DOHH2 (cell line): ENCODE results near the gene GART.
"Not testable (repeated sequence)": the region's sequence is repeated elsewhere in the genome, so short reads cannot be mapped to it uniquely, and the experiment has no call there.

Experiments used
- H3F3A ChIP-seq: fragments of 200-600 bp; sonication (generic), shearing (Covaris generic); 2 replicates; pipeline ENCODE4 v1.6.0; 2016; ENCODE audit warnings: antibody characterized with exemption, mild to moderate bottlenecking; ENCODE audit not compliant: control insufficient read depth, insufficient read depth
- H3K27ac ChIP-seq: fragments of 200-600 bp; sonication (generic); 2 replicates; pipeline ENCODE4 v1.5.1; 2014; ENCODE audit warnings: low read depth, mild to moderate bottlenecking, low read length, moderate library complexity
- H3K27me3 ChIP-seq: fragments of 200-600 bp; sonication (generic); 2 replicates; pipeline ENCODE4 v1.6.1; 2014; ENCODE audit warnings: mild to moderate bottlenecking, low read length, mixed read lengths; ENCODE audit not compliant: control insufficient read depth
- H3K36me3 ChIP-seq: fragments of 200-600 bp; sonication (generic); 2 replicates; pipeline ENCODE4 v1.6.1; 2014; ENCODE audit warnings: mild to moderate bottlenecking, low read length, moderate library complexity, mixed read lengths; ENCODE audit not compliant: control insufficient read depth
- H3K4me1 ChIP-seq: fragments of 200-600 bp; sonication (generic); 2 replicates; pipeline ENCODE4 v1.6.1; 2014; ENCODE audit warnings: mild to moderate bottlenecking, low read length, mixed read lengths; ENCODE audit not compliant: control insufficient read depth
- H3K4me2 ChIP-seq: fragments of 200-600 bp; sonication (generic); 2 replicates; pipeline ENCODE4 v1.6.0; 2014; ENCODE audit warnings: mild to moderate bottlenecking, low read length, moderate library complexity
- H3K4me3 ChIP-seq: fragments of 200-600 bp; sonication (generic); 2 replicates; pipeline ENCODE4 v1.5.1; 2014; ENCODE audit warnings: mild to moderate bottlenecking, low read length, mixed read lengths
- H3K79me2 ChIP-seq: fragments of 200-600 bp; sonication (generic); 2 replicates; pipeline ENCODE4 v1.6.1; 2014; ENCODE audit warnings: mild to moderate bottlenecking, low read length, mixed read lengths; ENCODE audit not compliant: control insufficient read depth
- H3K9me2 ChIP-seq: fragments of 200-600 bp; sonication (generic); replicated peaks from 2 replicates; pipeline ENCODE4 v1.6.1; 2014; ENCODE audit warnings: mild to moderate bottlenecking, low read length, mixed read lengths; ENCODE audit not compliant: control insufficient read depth
- H3K9me3 ChIP-seq: fragments of 200-600 bp; sonication (generic); 2 replicates; pipeline ENCODE4 v1.6.1; 2014; ENCODE audit warnings: antibody characterized with exemption, low read length, mixed read lengths; ENCODE audit not compliant: control insufficient read depth, insufficient read depth
- H4K20me1 ChIP-seq: fragments of 200-600 bp; sonication (generic); 2 replicates; pipeline ENCODE4 v1.6.0; 2014; ENCODE audit warnings: low read depth, mild to moderate bottlenecking, antibody characterized with exemption, low read length, moderate library complexity; ENCODE audit not compliant: control insufficient read depth, insufficient read depth
- CTCF ChIP-seq: fragments of 200-600 bp; sonication (generic); IDR thresholded peaks from one replicate; pipeline ENCODE4 v1.5.1; 2014; ENCODE audit warnings: antibody characterized with exemption, mild to moderate bottlenecking, low read depth, low read length; ENCODE audit not compliant: poor library complexity, severe bottlenecking
- EZH2phosphoT487 ChIP-seq: fragments of 200-600 bp; sonication (generic); IDR thresholded peaks from 2 replicates; pipeline ENCODE4 v1.6.1; 2017; ENCODE audit warnings: borderline replicate concordance, mild to moderate bottlenecking, antibody characterized with exemption, low read length, moderate library complexity, mixed read lengths

The GART gene

GRCh38 chr21:33578214-33578613 lies 36.3 kb upstream of the GART start:
- TF ChIP-seq EZH2phosphoT487 (no peak), CTCF (no peak)
- Histone ChIP-seq H3K27ac (no peak overlapping the region), H3F3A (peaks cover 62% of the 10 kb centered on the region), H3K9me3 (no peaks in the 10 kb centered on the region), H3K4me2 (no peak overlapping the region), H3K36me3 (peaks cover 87% of the 10 kb centered on the region), H4K20me1 (no peaks in the 10 kb centered on the region), H3K4me3 (no peak overlapping the region), H3K4me1 (no peaks in the 10 kb centered on the region), H3K27me3 (no peaks in the 10 kb centered on the region), H3K9me2 (no peaks in the 10 kb centered on the region), H3K79me2 (0 out of 2 replicates have a peak, but pooled peaks cover 3% of the 10 kb centered on the region)

GRCh38 chr21:33576741-33577141 lies 34.8 kb upstream of the GART start:
- not testable (repeated sequence) for H3K4me3 ChIP-seq, H3K27ac ChIP-seq, H3K4me2 ChIP-seq, H3K9me2 ChIP-seq, H3K27me3 ChIP-seq, H3K79me2 ChIP-seq, H4K20me1 ChIP-seq, H3K9me3 ChIP-seq, H3K4me1 ChIP-seq
- H3F3A ChIP-seq: peaks cover 61% of the 10 kb centered on the region
- H3K36me3 ChIP-seq: peaks cover 88% of the 10 kb centered on the region

- no peak overlapping the region for H3K4me2 ChIP-seq
- TF ChIP-seq CTCF (no peak), EZH2phosphoT487 (no peak)
- peaks cover 97% of the 10 kb centered on the region for H3K36me3 ChIP-seq
- no peaks in the 10 kb centered on the region for H4K20me1 ChIP-seq
- H3K4me3 ChIP-seq: no peak overlapping the region
- H3F3A ChIP-seq: peaks cover 49% of the 10 kb centered on the region
- no peaks in the 10 kb centered on the region for H3K27me3 ChIP-seq
- H3K9me2 ChIP-seq: no peaks in the 10 kb centered on the region
- no peak overlapping the region for H3K27ac ChIP-seq
- H3K9me3 ChIP-seq: no peaks in the 10 kb centered on the region
- H3K79me2 ChIP-seq: peaks cover 29% of the 10 kb centered on the region
- no peaks in the 10 kb centered on the region for H3K4me1 ChIP-seq
Measured at GRCh38 chr21:33572350-33572749, 30.4 kb upstream of the GART start.

- Histone ChIP-seq H3K79me2 (peaks cover 37% of the 10 kb centered on the region), H3K9me2 (no peaks in the 10 kb centered on the region), H3K27me3 (no peaks in the 10 kb centered on the region), H4K20me1 (no peaks in the 10 kb centered on the region), H3K4me1 (no peaks in the 10 kb centered on the region), H3K36me3 (peaks cover 93% of the 10 kb centered on the region), H3F3A (peaks cover 49% of the 10 kb centered on the region), H3K27ac (no peak overlapping the region), H3K4me3 (no peak overlapping the region), H3K4me2 (no peak overlapping the region), H3K9me3 (no peaks in the 10 kb centered on the region)
- TF ChIP-seq EZH2phosphoT487: no peak
- TF ChIP-seq CTCF: no peak
Measured at GRCh38 chr21:33569991-33570390, 28.1 kb upstream of the GART start.
